GM21515 (cell line): Measurements from ENCODE around the gene SHCBP1.
"Not testable (repeated sequence)": the region's sequence is repeated elsewhere in the genome, so short reads cannot be mapped to it uniquely, and the experiment has no call there.

Experiments used
- ATAC-seq: cut with Tn5 transposase; IDR thresholded peaks from one replicate; pipeline ENCODE4 v1.9.1; 2021; ENCODE audit not compliant: unreplicated experiment

SHCBP1 gene, protein sequence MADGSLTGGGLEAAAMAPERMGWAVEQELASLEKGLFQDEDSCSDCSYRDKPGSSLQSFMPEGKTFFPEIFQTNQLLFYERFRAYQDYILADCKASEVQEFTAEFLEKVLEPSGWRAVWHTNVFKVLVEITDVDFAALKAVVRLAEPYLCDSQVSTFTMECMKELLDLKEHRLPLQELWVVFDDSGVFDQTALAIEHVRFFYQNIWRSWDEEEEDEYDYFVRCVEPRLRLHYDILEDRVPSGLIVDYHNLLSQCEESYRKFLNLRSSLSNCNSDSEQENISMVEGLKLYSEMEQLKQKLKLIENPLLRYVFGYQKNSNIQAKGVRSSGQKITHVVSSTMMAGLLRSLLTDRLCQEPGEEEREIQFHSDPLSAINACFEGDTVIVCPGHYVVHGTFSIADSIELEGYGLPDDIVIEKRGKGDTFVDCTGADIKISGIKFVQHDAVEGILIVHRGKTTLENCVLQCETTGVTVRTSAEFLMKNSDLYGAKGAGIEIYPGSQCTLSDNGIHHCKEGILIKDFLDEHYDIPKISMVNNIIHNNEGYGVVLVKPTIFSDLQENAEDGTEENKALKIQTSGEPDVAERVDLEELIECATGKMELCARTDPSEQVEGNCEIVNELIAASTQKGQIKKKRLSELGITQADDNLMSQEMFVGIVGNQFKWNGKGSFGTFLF

DNA sequence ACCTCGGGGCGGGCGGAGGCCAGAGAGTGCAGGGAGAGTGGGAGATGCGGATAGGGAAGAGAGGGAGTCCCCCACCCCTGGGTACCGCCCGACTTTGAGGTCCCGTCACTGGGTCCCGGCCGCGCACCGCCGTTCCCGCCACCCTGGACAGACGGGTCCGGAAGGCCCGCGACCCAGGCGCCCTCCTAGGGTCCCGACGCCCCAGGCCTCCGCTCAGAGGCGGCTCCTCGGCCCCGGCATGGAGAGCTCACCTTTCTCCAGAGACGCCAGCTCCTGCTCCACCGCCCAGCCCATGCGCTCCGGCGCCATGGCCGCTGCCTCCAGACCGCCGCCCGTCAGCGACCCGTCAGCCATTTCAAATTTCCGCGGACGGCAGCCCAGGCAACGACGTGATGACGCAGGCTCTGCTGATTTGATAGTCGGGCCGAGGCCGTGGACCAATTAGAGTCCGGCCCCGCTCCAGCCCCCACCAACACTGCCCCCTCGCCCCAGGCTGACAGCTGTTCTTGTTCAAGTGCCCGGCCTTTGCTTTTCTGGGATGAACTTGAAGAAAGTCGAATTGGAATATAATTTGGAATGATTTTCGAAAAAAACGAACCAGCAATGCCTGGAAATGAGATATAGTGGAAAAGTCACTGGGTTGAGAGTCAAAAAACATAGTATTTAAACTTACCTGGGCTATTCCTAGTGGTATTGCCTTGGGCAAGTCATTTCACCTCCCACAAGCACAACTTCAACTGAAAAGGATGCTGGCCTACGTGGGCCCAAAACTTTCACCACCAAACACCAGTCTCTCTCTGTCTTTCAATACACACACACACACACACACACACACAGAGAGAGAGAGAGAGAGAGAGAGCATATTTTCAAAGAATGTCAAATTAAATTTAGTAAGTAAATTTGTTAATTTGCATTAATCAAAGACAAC, at the start of gene SHCBP1:
Gene SHCBP1 (minus strand): TSS at position 374 of the 928 bp plus-strand sequence. CDS start 20 bp downstream, at position 354.
- peak; percentile 86 for ATAC-seq

DNA sequence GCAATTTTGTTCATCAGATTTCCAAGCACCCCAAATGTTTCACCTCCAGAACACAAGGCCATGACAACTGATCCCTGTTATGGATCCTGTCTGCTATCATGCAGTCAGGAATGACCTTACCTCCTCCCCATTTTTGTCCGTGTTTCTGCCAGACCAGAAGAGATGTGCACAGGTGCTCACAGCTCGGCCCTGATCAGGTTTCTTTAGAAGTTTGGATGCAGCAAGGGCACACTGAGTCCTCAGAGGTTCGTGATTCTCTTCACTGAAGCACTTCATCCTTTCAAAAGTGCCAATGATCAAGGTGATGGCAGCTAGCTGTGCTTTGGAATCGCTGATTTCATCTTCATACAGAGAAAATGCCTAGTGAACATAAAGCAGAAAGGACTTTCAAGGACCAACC, 40.9 kb upstream of the SHCBP1 start:
- ATAC-seq = no peak

DNA sequence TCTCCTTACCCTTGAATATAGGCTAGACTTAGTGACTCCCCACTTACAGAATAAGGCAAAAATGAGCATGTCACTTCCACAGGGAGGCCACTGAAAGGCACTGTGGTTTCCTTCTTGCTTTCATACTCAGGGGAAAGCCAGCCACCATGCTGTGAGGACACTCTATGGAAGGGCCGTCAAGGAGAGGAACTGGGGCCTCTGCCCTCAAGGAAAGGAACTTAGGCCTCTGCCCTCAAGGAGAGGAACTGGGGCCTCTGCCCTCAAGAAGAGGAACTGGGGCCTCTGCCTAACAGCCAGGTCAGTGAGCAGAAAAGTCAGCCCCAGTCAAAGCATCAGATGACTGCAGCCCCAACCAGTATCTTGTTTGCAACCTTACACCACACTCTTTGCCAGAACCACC, 37.7 kb upstream of the SHCBP1 start:
- peak; percentile 94 for ATAC-seq

DNA sequence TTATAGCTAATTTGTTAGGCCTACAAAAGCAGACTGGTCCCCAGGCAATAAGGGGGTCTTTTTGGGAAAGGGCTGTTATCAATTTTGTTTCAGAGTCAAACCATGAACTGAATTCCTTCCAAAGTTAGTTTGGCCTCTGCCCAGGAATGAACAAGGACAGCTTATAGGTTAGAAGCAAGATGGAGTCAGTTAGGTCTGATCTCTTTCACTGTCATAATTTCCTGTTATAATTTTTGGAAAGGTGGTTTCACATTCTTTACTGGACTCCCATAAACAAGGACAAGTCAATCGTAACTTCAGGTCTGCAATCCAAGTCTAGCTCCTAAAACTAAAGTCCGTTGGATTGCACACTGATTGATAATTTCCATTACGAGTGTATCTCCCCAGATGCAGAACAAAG, 30.1 kb upstream of the SHCBP1 start:
- ATAC-seq = no peak

DNA sequence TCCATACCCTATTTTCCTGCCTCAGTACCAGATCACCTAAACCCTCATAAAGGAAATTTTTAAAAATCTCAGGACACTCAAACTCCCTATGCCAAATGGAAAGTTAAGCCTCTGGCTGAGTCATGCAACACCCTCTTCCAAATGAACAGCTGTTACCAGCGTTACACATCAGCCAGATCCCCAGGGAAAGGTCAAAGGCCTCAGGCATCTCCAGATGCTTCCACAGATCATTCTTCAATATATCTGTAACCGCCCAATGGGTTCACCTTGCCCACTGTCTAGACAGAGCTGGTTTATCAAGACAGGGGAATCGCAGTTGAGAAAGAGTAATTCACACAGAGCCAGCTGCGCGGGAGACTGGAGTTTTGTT, 29.1 kb upstream of the SHCBP1 start:
- ATAC-seq = no peak

DNA sequence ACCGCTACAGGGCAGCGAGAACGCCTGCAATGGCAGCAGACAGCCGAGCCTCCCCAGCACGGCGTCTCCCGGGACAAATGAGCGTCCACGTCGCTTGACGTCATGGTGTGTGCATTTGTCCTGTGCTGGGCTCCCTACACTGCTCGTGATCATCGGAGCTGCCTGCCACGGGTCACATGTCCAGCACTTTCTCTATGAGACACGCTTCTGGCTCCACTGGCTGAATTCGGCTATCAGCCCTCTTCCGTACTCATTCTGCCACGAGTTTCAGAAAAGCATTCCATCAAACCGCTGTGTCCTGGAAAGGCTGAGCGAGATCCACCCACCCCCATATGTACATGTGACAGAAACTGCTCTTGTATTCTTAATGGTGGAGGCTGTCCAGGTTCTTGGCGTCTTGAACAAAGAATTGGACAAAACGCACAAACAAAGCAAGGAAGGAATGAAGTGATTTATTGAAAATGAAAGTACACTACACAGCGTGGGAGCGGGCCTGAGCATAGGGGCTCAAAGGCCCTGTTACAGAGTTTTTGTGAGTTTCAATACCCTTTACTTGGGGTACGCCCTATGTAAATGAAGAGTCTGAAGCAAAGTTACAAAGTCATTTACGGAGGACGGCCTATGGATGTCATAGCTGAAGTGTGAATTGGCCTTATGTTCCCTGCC, 28.5 kb upstream of the SHCBP1 start:
- no peak for ATAC-seq

DNA sequence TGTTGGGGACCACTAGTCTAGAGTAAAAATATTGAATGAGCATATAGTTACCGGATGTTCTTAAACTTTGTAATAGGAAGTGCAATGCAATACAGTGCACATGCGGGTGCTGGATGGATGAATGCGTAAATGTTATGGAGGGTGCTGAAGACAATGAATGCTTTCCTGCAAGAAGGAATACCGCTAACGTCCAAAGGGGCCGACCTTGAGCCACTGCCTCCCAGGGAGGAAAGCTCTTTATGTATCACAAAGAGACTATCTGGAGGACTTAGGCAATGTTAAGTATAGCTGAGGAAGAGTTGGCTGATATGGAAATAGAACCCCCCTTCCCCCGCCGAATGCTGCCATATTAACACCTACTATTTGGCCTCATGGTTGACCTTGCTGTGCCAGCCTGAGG, 27.5 kb upstream of the SHCBP1 start:
- ATAC-seq = no peak

DNA sequence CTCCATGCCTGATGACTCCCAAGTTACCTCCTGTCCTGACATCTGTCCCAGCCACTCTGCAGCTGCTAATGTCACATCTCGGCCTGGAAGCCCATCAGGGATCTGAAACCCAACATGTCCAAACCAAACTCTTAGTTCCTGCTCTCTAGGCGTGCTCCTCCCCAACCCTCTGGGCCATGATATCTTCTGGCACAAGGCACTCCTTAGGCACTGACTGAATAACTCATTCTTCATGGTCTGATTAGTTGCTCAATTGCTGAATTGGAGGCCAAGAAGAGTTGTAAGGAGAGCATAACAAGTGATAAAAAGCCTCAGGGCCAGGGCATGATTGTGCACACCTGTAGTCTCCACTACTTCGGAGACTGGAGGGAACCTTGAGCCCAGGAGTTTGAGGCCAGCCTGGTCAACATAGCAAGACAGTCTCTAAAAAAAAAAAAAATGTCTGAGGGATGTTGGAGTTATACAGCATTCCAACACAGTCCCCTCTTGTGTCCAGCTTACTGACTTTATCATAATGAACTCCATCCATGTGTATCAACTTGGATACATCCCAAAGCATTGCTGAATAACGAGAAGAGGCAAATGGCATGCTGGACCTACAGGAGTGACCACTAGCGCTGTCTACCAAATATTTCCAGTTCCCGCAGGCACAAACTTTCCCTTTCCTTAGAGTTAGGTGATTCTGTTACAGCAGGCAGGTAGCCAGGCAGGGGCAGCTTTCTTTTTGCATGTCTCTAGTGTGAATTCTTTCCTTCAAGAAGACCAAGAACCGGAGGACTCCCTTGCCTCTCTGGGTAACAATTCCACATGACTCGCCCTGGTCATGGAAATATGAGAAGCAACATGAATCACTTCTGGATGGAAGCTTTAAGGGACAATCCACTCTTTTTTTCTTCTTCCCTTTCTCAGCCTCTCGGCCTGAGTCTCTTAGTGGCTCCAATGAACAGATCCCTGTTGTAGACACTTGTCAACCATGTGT, 18.1 kb upstream of the SHCBP1 start:
- no peak for ATAC-seq

DNA sequence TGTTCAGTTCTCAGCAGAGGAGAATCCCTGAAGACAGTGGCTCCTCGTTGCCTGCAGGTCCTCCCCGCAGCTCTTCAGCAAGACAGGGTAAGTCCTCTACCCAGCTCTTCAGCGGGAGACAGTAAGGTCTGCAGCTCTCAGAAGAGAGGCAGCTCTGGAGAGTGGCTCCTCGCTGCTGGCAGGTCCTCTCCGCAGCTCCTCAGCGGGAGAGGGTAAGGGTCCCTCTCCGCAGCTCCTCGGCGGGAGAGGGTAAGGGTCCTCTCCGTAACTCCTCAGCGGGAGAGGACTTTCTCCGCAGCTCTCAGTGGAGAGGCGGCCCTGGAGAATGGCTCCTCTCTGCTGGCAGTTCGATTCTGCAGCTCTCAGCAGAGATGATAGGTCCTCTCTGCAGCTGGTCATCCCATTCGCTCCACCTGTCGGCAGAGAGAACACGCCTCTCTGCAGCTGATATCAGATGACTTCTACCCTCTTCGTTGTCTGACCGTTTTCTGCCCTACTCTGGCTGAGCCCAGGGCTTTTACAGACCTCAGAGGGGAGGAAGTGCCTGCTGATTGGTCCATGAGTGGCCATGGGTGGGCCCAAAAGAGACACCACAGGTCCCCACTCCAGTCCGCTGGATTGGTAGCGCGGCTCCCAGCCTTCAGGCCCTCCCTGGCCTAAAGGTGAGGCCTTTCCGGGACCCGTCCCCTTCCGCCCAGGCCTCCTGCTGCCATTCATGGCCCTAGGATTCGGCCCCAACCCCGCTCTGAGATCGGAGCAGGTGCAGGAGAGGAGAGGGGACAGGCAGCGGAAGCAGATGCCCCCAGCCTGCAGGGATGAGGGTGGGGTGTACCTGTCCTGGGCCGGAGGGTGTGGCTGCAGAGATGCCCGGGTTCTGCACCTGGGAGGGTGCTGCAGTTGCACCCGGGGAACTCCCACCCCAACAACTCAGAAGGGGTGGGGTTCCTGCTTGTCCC, 11.9 kb upstream of the SHCBP1 start:
- no peak for ATAC-seq

DNA sequence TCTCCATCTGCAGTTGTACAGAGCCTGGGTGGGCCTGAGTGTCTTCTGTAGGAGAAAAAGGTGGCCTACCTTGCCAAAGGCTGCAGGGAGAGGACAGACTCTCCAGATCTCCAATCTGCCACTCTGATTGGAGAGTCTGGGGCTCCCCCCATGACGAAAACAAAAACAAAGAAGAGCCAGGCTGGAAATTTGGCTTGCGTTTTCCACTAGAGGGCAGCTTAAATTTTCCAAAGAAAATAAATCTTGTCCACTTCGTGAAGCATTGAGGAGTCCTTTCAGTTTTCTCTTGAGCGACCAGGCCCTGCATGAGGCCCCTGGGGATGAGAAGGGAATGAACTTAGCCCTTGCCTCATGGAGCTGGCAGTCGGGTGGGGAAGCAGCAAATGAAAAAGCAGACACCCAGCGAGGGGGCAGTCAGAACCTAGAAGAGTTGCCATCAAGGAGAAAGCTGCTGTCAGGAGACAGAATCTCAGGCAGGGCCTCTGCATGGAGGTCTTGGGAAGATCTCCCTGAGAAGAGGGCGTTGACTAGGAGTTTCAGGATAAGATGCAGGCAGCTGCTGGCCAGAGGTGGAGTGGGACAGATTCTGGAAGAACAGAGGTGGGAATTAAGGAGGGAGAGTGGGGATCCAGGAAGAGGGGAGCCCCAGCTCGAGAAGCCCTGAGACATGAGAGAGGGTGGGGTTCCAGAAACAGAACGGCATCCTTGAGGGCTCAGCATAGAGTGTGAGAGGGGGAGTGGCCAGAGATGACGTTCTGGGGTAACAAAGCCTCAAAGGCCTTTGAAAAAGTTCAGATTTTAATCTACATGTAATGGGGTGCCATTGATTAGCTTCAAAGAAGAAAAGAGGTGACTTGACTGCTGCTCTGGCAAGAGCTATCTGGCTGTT, 8.4 kb upstream of the SHCBP1 start:
- ATAC-seq = no peak

DNA sequence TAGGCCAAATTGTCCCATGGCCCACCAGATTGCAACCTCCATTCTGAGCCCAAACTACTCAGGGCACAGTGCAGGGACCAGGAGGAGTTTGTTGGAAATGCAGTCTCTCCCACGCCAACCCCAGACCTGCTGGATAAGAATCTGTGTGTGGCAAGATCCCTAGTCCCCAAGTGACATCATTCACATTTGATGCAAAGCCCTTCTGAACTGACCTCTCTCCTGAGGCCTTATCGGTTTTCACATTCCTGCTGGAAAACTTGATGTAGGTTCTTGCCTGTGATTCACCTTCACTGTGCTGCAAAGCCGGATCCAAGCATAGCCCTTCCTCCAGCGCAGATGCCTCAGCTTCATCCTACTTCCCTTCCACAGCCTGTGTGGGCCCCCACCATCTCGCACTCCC, 6.6 kb upstream of the SHCBP1 start:
- ATAC-seq = no peak

DNA sequence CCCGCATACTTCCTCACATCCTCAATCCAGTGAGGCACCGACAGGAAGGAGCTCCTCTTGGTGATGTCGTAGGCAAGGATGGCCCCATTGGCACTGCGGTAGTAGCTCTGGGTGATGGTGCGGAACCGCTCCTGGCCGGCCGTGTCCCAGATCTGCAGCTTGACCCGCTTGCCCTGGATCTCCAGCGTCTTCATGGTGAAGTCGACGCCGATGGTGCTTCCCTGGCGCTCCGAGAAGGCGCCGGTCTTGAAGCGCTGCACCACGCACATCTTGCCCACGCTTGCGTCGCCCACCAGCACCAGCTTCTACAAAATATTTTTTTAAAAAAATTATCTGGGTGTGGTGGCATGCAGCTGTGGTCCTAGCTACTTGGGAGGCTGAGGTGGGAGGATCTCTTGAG, 5.5 kb upstream of the SHCBP1 start:
- ATAC-seq = not testable (repeated sequence)

DNA sequence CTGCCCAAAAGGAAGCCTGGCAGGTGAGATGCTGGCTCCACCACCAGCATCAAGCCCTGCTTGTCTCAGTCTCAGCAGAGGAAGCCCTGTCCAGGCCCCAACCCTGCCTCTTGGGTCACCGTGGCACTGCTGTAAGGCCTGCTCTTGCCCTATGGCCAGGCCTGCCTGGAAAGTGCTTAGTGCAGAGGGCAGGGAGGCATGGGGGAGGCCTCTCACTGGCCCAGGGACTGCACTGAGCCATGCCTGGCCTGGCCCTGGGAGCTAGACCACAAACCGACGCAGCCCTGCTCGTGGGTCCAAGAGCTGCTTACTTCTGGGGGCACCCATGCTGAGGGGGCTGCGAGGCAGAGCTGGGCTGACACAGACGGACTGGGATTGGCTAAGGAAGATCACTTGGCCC, 3.7 kb upstream of the SHCBP1 start:
- ATAC-seq = not testable (repeated sequence)

DNA sequence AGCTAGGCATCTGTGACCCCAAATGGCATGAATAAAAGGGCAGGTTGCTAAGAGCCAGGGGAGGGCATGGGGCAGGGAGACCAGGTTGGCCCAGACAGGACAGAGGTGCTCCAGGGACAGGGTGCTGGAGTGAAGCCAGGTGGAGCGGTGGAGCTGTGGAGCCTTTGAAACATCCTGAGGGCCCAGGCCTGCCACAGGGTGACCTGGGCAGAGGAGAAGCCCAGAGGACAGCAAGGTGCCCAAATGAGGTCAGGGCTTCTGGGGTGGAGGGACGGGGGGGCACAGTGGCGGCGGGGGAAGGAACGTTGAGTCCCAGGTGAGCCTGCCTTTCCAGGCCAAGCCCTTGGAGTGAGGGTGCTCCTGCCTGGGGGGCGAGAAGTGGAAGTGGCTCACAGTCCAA, 2.5 kb upstream of the SHCBP1 start:
- not testable (repeated sequence) for ATAC-seq

DNA sequence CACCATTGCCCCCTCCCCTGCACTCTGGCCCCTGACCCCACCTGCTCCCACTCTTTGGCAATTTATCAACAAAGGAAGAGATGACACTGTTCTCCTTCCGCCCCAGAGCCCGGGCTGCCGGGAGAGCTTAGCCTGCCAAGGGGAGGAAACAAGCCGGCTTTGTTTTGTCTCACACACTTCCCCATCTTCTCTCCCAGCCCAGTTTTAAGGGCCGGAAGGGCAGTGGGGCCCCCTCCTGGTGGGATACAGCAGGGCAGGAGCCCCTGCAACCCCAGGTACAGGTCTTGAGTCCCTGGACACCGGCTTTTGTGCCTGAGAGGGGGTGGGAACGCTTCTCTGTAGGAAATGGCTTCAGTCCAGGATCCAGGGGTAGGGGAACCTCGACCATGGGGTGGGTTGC, 2.1 kb upstream of the SHCBP1 start:
- ATAC-seq = not testable (repeated sequence)

DNA sequence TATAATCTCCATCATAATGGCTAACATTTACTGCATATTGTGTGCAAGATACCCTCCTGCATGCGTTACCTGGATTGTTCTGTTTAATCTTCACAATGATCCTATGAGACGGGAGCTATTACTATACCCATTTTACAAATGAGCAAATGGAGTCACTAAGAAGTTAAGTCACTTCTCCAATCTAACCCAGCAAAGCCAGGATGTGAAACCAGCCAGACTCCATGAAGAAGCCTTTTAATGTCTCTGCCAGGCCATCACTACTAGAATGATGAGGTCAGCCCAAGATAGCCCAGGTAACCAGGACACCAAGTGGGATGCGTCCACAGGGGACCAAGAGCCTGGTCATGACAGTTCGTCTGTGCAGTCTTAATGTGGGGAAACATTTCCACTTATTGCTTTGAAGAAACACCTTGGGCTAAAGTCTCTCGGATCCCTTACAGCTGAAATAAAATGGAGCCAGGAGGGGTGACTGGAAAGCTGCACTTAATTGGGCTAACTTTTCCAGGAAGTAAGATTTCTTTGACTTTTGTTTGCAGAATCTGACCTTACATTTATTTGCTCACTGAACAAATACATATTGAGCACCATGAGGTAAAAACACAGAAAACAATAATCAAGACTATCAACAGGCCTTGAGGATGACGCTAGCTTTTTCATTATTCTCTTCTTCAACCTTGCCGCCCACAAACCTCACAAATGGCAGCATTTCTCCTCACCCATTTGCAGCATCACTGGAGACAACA, 926 bp upstream of the SHCBP1 start:
- ATAC-seq = no peak
